Right atrium auricular region (tissue), 2 donors: ENCODE measurements around the gene SEMA5A. TPM values are rescaled to one million over a fixed set of nuclear protein-coding genes. Genes with fewer than 3 reads are reported as not detected.

ENCODE experiments used
- DNase-seq: peaks from one replicate; pipeline ENCODE4 v3.0.0-alpha.2; 2019; ENCODE audit warnings: low spot score
- H3K27ac ChIP-seq, 2 donors: fragments of 200-600 bp; sonication (generic); 1 replicate in 1 of 2; 2 replicates in 1 of 2; pipeline ENCODE4 v1.5.1; 2016 to 2019
- H3K27me3 ChIP-seq, 2 donors: fragments of 200-600 bp; sonication (generic); one replicate each; pipeline versions ENCODE4 v1.5.1 to v1.6.0; 2017 to 2019
- H3K36me3 ChIP-seq: fragments of 200-600 bp; sonication (generic); one replicate; pipeline ENCODE4 v1.5.1; 2016
- H3K4me1 ChIP-seq, 2 donors: fragments of 200-600 bp; sonication (generic); one replicate each; pipeline versions ENCODE4 v1.5.1 to v1.6.0; 2017 to 2019
- H3K4me3 ChIP-seq, 2 donors: fragments of 200-600 bp; sonication (generic); 1 replicate in 1 of 2; 2 replicates in 1 of 2; pipeline ENCODE4 v1.5.1; 2017 to 2019; ENCODE audit warnings: mild to moderate bottlenecking in 1 of 2, moderate library complexity in 1 of 2
- H3K9me3 ChIP-seq, 2 donors: fragments of 200-600 bp; sonication (generic); one replicate each; pipeline ENCODE4 v1.5.1; 2019
- CTCF ChIP-seq, 2 donors: fragments of 200-600 bp; sonication (generic); IDR thresholded peaks; one replicate each; pipeline ENCODE4 v1.5.1; 2019; ENCODE audit warnings: antibody characterized with exemption in 2 of 2
- total RNA-seq, 2 donors: library from RNA; depleted of rRNA; stranded (reverse); fragments of >200 nt; gene quantifications; one replicate each; pipeline ENCODE4 v1.1.0, GENCODE V29; 2016

The SEMA5A gene
- total RNA-seq, 2 donors from 2014 or later: 14.1 to 26.2 TPM

GRCh38 chr5:9034649-9035048 is 511.2 kb downstream of the SEMA5A start:
- H3K36me3 ChIP-seq: no peaks in the 10 kb centered on the region
- no peak overlapping the region for H3K4me3 ChIP-seq
- no peak for DNase-seq
- H3K27me3 ChIP-seq: no peaks in the 10 kb centered on the region
- TF ChIP-seq CTCF (IDR thresholded peaks at IDR 0.05): no peak
- no peaks in the 10 kb centered on the region for H3K4me1 ChIP-seq
- no peak overlapping the region for H3K27ac ChIP-seq
- H3K9me3 ChIP-seq: no peaks in the 10 kb centered on the region

- H3K4me3 ChIP-seq: no peak overlapping the region
- DNase-seq: no peak
- no peak overlapping the region for H3K27ac ChIP-seq
- H3K36me3 ChIP-seq: no peaks in the 10 kb centered on the region
- H3K9me3 ChIP-seq: no peaks in the 10 kb centered on the region
- no peaks in the 10 kb centered on the region for H3K4me1 ChIP-seq
- no peaks in the 10 kb centered on the region for H3K27me3 ChIP-seq
- no peak for TF ChIP-seq CTCF (IDR thresholded peaks at IDR 0.05)
Observed at GRCh38 chr5:9033524-9033923, 512.4 kb downstream of the SEMA5A start.

- DNase-seq: no peak
- Histone ChIP-seq H3K27me3 (no peaks in the 10 kb centered on the region), H3K9me3 (peaks cover 0 to 31% of the 10 kb centered on the region in 2 donors), H3K27ac (no peak overlapping the region), H3K4me1 (no peaks in the 10 kb centered on the region), H3K4me3 (no peak overlapping the region), H3K36me3 (no peaks in the 10 kb centered on the region)
- TF ChIP-seq CTCF (IDR thresholded peaks at IDR 0.05): no peak
Observed at GRCh38 chr5:9025942-9026341, 519.9 kb downstream of the SEMA5A start.

- Histone ChIP-seq H3K27me3 (no peaks in the 10 kb centered on the region), H3K4me3 (no peak overlapping the region), H3K27ac (no peak overlapping the region), H3K4me1 (no peaks in the 10 kb centered on the region), H3K36me3 (no peaks in the 10 kb centered on the region), H3K9me3 (peaks cover 0 to 31% of the 10 kb centered on the region in 2 donors)
- no peak for TF ChIP-seq CTCF (IDR thresholded peaks at IDR 0.05)
- no peak for DNase-seq
Observed at GRCh38 chr5:9020996-9021395, 524.9 kb downstream of the SEMA5A start.

- H3K4me1 ChIP-seq: no peaks in the 10 kb centered on the region
- no peak overlapping the region for H3K27ac ChIP-seq
- no peak for TF ChIP-seq CTCF (IDR thresholded peaks at IDR 0.05)
- H3K27me3 ChIP-seq: no peaks in the 10 kb centered on the region
- no peak overlapping the region for H3K4me3 ChIP-seq
- no peak for DNase-seq
- no peaks in the 10 kb centered on the region for H3K9me3 ChIP-seq
- no peaks in the 10 kb centered on the region for H3K36me3 ChIP-seq
Observed at GRCh38 chr5:9015937-9016270, 530.0 kb downstream of the SEMA5A start.

- Histone ChIP-seq H3K4me3 (no peak overlapping the region), H3K4me1 (no peaks in the 10 kb centered on the region), H3K36me3 (no peaks in the 10 kb centered on the region), H3K27me3 (no peaks in the 10 kb centered on the region), H3K9me3 (no peaks in the 10 kb centered on the region), H3K27ac (no peak overlapping the region)
- no peak for DNase-seq
- TF ChIP-seq CTCF (IDR thresholded peaks at IDR 0.05): no peak
Observed at GRCh38 chr5:9015260-9015936, 530.5 kb downstream of the SEMA5A start.
